Measurements from ENCODE around the gene VPS13A. TPM values are rescaled to one million over a fixed set of nuclear protein-coding genes. Genes with fewer than 3 reads are reported as not detected.
A peak's percentile ranks its signal among the peaks of the same experiment; 100 is the strongest.

The VPS13A gene
- total and polyA plus RNA-seq, 4 donors: 2.4 to 45.1 (median 22.6) TPM

DNA sequence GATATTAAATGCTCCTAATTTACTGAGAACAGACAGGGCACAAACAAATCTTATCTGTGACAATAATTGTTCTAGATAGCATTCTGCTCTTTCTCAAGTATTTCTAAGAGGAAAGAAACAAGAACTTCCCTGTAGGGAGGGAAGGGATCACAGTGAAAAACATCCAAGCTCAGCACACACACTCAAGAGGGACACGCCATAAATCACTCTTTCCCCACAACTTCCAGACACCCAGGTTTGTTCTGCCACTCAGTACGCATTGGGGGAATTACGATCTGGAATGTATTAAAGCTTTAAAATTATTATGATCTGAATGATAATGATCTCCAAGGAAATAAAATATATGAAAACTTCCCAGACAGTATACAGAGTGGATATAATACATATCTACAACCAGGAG, 249.4 kb downstream of the VPS13A start:
- Histone ChIP-seq H3K9ac (ENCODE audit: low read depth in 1 of 2, low read length in 2 of 2) (no peak overlapping the region), H3K9me3 (ENCODE audit: control insufficient read depth in 4 of 4, low read length in 3 of 4) (no peaks in the 10 kb centered on the region), H3K4me1 (ENCODE audit: control insufficient read depth in 4 of 4, insufficient read depth in 4 of 4, low read length in 3 of 4) (no peaks in the 10 kb centered on the region), H3K27me3 (ENCODE audit: control insufficient read depth in 4 of 4, insufficient read depth in 4 of 4, low read length in 3 of 4) (no peaks in the 10 kb centered on the region), H3K27ac (ENCODE audit: low read depth in 1 of 2, low read length in 2 of 2) (no peak overlapping the region), H3K4me3 (ENCODE audit: low read depth in 1 of 3, low read length in 3 of 3) (no peak overlapping the region), H3K36me3 (ENCODE audit: control insufficient read depth in 4 of 4, insufficient read depth in 3 of 4, low read depth in 1 of 4, low read length in 3 of 4) (peaks cover 0 to 7% (median 0%) of the 10 kb centered on the region in 4 donors)
- no peak for DNase-seq (ENCODE audit: low spot score)
- WGBS: 60% methylated on average over 3 of the region's 3 CpGs
- TF ChIP-seq HNF4G (IDR thresholded peaks at IDR 0.05): no peak
- TF ChIP-seq HNF4A (conservative IDR thresholded peaks at IDR 0.05): no peak
- no peak for TF ChIP-seq RXRA (IDR thresholded peaks at IDR 0.05)

DNA sequence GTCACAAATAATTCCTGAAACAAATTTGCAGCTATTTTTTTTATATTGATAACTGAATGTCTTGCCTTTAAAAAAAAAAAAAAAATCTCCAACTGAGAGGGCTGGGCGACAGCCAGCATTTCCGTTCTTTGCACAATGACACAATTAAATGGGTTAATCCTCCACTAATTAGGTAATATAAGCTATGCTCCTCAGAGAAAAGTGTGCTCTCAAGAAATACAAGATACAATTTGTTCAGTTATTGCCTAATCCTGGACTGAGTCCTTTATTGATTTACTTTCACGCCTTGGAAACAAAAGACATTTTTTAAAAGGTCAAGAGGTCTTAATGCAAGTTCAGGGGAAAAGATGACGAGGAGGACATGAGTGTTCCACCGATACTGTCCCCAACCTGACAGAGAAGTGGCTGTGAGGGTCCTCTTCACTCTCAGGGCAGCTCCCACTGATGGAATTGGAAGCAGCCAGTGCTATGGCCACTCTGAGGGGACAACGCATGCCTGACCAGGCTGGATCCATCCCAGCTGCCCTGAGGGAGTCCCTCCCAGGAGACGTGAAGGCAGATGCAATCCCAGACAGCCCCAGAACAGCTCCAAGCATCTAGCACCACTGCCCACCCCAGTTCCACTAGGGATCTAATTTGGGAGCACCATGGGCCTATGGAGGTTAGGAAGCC, 250.1 kb downstream of the VPS13A start:
- no peaks in the 10 kb centered on the region for H3K27me3 ChIP-seq (ENCODE audit: control insufficient read depth in 4 of 4, insufficient read depth in 4 of 4, low read length in 3 of 4)
- H3K36me3 ChIP-seq (ENCODE audit: control insufficient read depth in 4 of 4, insufficient read depth in 3 of 4, low read depth in 1 of 4, low read length in 3 of 4): peaks cover 0 to 7% (median 0%) of the 10 kb centered on the region in 4 donors
- WGBS: 57% methylated on average over 7 of the region's 7 CpGs
- H3K4me3 ChIP-seq (ENCODE audit: low read depth in 1 of 3, low read length in 3 of 3): no peak overlapping the region
- no peak overlapping the region for H3K9ac ChIP-seq (ENCODE audit: low read depth in 1 of 2, low read length in 2 of 2)
- TF ChIP-seq, protein P1, sequence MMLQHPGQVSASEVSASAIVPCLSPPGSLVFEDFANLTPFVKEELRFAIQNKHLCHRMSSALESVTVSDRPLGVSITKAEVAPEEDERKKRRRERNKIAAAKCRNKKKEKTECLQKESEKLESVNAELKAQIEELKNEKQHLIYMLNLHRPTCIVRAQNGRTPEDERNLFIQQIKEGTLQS (IDR thresholded peaks at IDR 0.05): no peak
- peak; percentile 19 for TF ChIP-seq NR2F2 (IDR thresholded peaks at IDR 0.05)
- no peaks in the 10 kb centered on the region for H3K4me1 ChIP-seq (ENCODE audit: control insufficient read depth in 4 of 4, insufficient read depth in 4 of 4, low read length in 3 of 4)
- no peaks in the 10 kb centered on the region for H3K9me3 ChIP-seq (ENCODE audit: control insufficient read depth in 4 of 4, low read length in 3 of 4)
- H3K27ac ChIP-seq (ENCODE audit: low read depth in 1 of 2, low read length in 2 of 2): no peak overlapping the region
- no peak for DNase-seq (ENCODE audit: low spot score)

DNA sequence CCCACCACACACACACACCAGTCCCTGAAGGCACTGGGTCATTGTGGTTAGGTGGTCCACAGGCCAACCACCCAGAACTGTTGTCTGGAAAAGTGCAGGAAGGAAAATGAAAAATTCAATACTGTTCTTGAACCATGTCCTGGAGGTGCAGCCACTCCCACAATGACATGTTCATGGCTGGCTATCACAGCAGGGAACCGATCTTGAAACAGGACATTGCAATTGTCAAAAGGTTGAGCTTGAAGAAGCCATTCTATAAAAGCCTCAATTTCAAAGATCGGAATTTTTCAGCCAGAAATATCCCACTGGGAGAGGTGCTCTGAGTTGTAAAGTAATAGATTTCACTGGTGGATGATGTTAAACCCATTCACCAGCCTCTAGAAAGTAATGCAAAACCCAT, 252.6 kb downstream of the VPS13A start:
- no peak overlapping the region for H3K9ac ChIP-seq (ENCODE audit: low read depth in 1 of 2, low read length in 2 of 2)
- H3K27ac ChIP-seq (ENCODE audit: low read depth in 1 of 2, low read length in 2 of 2): no peak overlapping the region
- peaks cover 0 to 2% (median 0%) of the 10 kb centered on the region in 4 donors for H3K4me1 ChIP-seq (ENCODE audit: control insufficient read depth in 4 of 4, insufficient read depth in 4 of 4, low read length in 3 of 4)
- no peaks in the 10 kb centered on the region for H3K9me3 ChIP-seq (ENCODE audit: control insufficient read depth in 4 of 4, low read length in 3 of 4)
- H3K36me3 ChIP-seq (ENCODE audit: control insufficient read depth in 4 of 4, insufficient read depth in 3 of 4, low read depth in 1 of 4, low read length in 3 of 4): peaks cover 0 to 4% (median 0%) of the 10 kb centered on the region in 4 donors
- WGBS: 83% methylated on average over 2 of the region's 2 CpGs
- DNase-seq (ENCODE audit: low spot score): no peak
- H3K4me3 ChIP-seq (ENCODE audit: low read depth in 1 of 3, low read length in 3 of 3): no peak overlapping the region
- TF ChIP-seq FOXA2 (IDR thresholded peaks at IDR 0.05) (no peak), NR2F2 (IDR thresholded peaks at IDR 0.05) (no peak), SP1 (IDR thresholded peaks at IDR 0.05) (no peak), EGR1 (IDR thresholded peaks at IDR 0.05; ENCODE audit: low read depth in 2 of 2) (no peak), JUND (IDR thresholded peaks at IDR 0.05) (no peak), RXRA (IDR thresholded peaks at IDR 0.05) (no peak), HNF4A (conservative IDR thresholded peaks at IDR 0.05) (no peak), YY1 (IDR thresholded peaks at IDR 0.05) (no peak), GABPA (IDR thresholded peaks at IDR 0.05 in 1 of 2, conservative IDR thresholded peaks at IDR 0.05 in 1 of 2) (no peak)
- TF ChIP-seq, protein P2, sequence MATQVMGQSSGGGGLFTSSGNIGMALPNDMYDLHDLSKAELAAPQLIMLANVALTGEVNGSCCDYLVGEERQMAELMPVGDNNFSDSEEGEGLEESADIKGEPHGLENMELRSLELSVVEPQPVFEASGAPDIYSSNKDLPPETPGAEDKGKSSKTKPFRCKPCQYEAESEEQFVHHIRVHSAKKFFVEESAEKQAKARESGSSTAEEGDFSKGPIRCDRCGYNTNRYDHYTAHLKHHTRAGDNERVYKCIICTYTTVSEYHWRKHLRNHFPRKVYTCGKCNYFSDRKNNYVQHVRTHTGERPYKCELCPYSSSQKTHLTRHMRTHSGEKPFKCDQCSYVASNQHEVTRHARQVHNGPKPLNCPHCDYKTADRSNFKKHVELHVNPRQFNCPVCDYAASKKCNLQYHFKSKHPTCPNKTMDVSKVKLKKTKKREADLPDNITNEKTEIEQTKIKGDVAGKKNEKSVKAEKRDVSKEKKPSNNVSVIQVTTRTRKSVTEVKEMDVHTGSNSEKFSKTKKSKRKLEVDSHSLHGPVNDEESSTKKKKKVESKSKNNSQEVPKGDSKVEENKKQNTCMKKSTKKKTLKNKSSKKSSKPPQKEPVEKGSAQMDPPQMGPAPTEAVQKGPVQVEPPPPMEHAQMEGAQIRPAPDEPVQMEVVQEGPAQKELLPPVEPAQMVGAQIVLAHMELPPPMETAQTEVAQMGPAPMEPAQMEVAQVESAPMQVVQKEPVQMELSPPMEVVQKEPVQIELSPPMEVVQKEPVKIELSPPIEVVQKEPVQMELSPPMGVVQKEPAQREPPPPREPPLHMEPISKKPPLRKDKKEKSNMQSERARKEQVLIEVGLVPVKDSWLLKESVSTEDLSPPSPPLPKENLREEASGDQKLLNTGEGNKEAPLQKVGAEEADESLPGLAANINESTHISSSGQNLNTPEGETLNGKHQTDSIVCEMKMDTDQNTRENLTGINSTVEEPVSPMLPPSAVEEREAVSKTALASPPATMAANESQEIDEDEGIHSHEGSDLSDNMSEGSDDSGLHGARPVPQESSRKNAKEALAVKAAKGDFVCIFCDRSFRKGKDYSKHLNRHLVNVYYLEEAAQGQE (IDR thresholded peaks at IDR 0.05): no peak
- TF ChIP-seq, protein P1 (IDR thresholded peaks at IDR 0.05): no peak
- no peaks in the 10 kb centered on the region for H3K27me3 ChIP-seq (ENCODE audit: control insufficient read depth in 4 of 4, insufficient read depth in 4 of 4, low read length in 3 of 4)

Data from liver (tissue), 9 donors.